Measurements from ENCODE around the gene MTUS2. TPM values are rescaled to one million over a fixed set of nuclear protein-coding genes. Genes with fewer than 3 reads are reported as not detected.

Gene MTUS2
- total RNA-seq, 1 experiment from 2014 or later, result 0.35 TPM

- no peak overlapping the region for H3K18ac ChIP-seq (ENCODE audit: insufficient read length, low read depth, low read length)
- H3K79me2 ChIP-seq (ENCODE audit: insufficient read depth, low read length), result no peaks in the 10 kb centered on the region
- no peaks in the 10 kb centered on the region for H3K9me3 ChIP-seq (ENCODE audit: control insufficient read depth, low read depth, low read length)
- H2BK120ac ChIP-seq (ENCODE audit: low read depth, low read length, poor library complexity, severe bottlenecking), result no peak overlapping the region
- no peak overlapping the region for H2BK15ac ChIP-seq (ENCODE audit: low read depth, low read length)
- peaks cover 21 to 32% of the 10 kb centered on the region in 2 experiments for H3K4me1 Mint-ChIP-seq
- H3K4me1 ChIP-seq (ENCODE audit: insufficient read depth, low read length), result no peaks in the 10 kb centered on the region
- no peak overlapping the region for H2AFZ ChIP-seq (ENCODE audit: low read length)
- TF ChIP-seq CTCF (conservative IDR thresholded peaks at IDR 0.05), result no peak
- no peak overlapping the region for H4K8ac ChIP-seq (replicated peaks; ENCODE audit: insufficient read length, low read depth, low read length)
- no peak overlapping the region for H2AK5ac ChIP-seq (ENCODE audit: insufficient read length, low read length)
- no peaks in the 10 kb centered on the region for H3K23me2 ChIP-seq (ENCODE audit: insufficient read length, low read depth, low read length, poor library complexity, severe bottlenecking)
- no peak overlapping the region for H3K23ac ChIP-seq (ENCODE audit: insufficient read length, low read depth, low read length)
- H3K27ac ChIP-seq (ENCODE audit: insufficient read length, low read depth, low read length), result no peak overlapping the region
- no peak overlapping the region for H2BK5ac ChIP-seq (ENCODE audit: insufficient read length, low read length)
- no peak overlapping the region for H3K4me3 Mint-ChIP-seq
- H3K9me3 Mint-ChIP-seq, result peaks cover 4 to 5% of the 10 kb centered on the region in 2 experiments; a peak in 3 of 5 replicates
- peaks cover 0 to 3% (median 0%) of the 10 kb centered on the region in 3 experiments; a peak in 1 of 7 replicates for H3K36me3 Mint-ChIP-seq (ENCODE audit: insufficient read depth in 1 of 3, low read depth in 3 of 3)
- H3K27me3 Mint-ChIP-seq (ENCODE audit: low read depth), result peaks cover 1% of the 10 kb centered on the region; the same call in 1 of the 2 replicates
- no peak overlapping the region for H3K4ac ChIP-seq (ENCODE audit: low read depth, low read length)
- H3K4me2 ChIP-seq (ENCODE audit: insufficient read depth, insufficient read length, low read length), result no peak overlapping the region
- DNase-seq, result no peak
- no peaks in the 10 kb centered on the region for H3K79me1 ChIP-seq (ENCODE audit: insufficient read depth, low read depth, low read length, poor library complexity, severe bottlenecking)
- H3K27me3 ChIP-seq (ENCODE audit: insufficient read depth, low read length), result no peaks in the 10 kb centered on the region
- no peak overlapping the region for H3K9ac ChIP-seq (ENCODE audit: extremely low read depth, insufficient read length, low read length)
- no peak overlapping the region for H3K56ac ChIP-seq (ENCODE audit: insufficient read length, low read depth, low read length)
- no CpG with 5 or more reads among the region's 3 CpGs for WGBS (ENCODE audit: extremely low coverage, insufficient read length, low lambda C conversion rate)
- no peak overlapping the region for H3K14ac ChIP-seq (ENCODE audit: insufficient read depth, low read length)
- no peak overlapping the region for H3K27ac Mint-ChIP-seq
- no peak overlapping the region for H2BK20ac ChIP-seq (ENCODE audit: low read depth, low read length, poor library complexity, severe bottlenecking)
- no peak overlapping the region for H2BK12ac ChIP-seq (ENCODE audit: insufficient read length, low read depth, low read length)
- no peak overlapping the region for H3T11ph ChIP-seq (ENCODE audit: low read length)
- no peaks in the 10 kb centered on the region for H4K20me1 ChIP-seq (ENCODE audit: control insufficient read depth, insufficient read depth, insufficient read length)
- no peak overlapping the region for H4K91ac ChIP-seq (ENCODE audit: insufficient read length, low read depth, low read length)
- no peak overlapping the region for H4K5ac ChIP-seq (ENCODE audit: insufficient read length, low read depth, low read length)
Observed at GRCh38 chr13:29077051-29077813, 257.1 kb downstream of the MTUS2 start.

Data from H9 (cell line).